ENCODE measurements around the gene C11orf86.

DNA sequence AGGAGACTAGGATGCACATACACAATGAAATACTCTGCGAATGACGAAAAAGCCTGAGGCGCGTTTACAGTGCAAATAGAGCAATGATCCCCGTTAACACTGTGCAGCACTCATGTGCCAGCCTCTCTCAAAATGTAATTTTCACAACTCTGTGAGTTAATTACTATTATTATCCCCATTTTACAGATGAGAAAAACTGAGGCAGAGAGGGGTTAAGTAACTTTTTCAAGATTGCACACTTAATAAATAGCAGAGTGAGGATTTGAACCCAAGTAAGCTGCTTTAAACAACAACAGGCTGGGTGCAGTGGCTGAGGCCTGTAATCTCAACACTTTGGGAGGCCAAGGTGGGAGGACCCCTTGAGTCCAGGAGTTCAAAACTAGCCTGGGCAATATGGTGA, 26.2 kb downstream of the C11orf86 start:
- TF ChIP-seq TAF1 (IDR thresholded peaks at IDR 0.05; ENCODE audit: low read depth) (no peak), EP300 (IDR thresholded peaks at IDR 0.05; ENCODE audit: borderline replicate concordance) (no peak), RAD21 (IDR thresholded peaks at IDR 0.05; ENCODE audit: low read depth) (no peak), CREB1 (IDR thresholded peaks at IDR 0.05; ENCODE audit: low read depth) (no peak), YY1 (IDR thresholded peaks at IDR 0.05; ENCODE audit: low read depth) (no peak), TCF12 (IDR thresholded peaks at IDR 0.05; ENCODE audit: low read depth) (no peak), EGR1 (IDR thresholded peaks at IDR 0.05) (no peak), MAX (IDR thresholded peaks at IDR 0.05) (no peak)
- TF ChIP-seq, protein P1, sequence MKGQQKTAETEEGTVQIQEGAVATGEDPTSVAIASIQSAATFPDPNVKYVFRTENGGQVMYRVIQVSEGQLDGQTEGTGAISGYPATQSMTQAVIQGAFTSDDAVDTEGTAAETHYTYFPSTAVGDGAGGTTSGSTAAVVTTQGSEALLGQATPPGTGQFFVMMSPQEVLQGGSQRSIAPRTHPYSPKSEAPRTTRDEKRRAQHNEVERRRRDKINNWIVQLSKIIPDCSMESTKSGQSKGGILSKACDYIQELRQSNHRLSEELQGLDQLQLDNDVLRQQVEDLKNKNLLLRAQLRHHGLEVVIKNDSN (IDR thresholded peaks at IDR 0.05) = no peak

Measured in Ishikawa (cell line).